Measurements from ENCODE around the gene HADH. TPM values are rescaled to one million over a fixed set of nuclear protein-coding genes. Genes with fewer than 3 reads are reported as not detected.

Gene HADH
- total RNA-seq, 1 experiment from 2014 or later = 41.6 TPM

GRCh38 chr4:108042927-108043326 is 53.2 kb downstream of the HADH start:
- no peaks in the 10 kb centered on the region for H3K36me3 ChIP-seq (ENCODE audit: insufficient read depth, low read length)
- no peaks in the 10 kb centered on the region for H3K27me3 ChIP-seq (ENCODE audit: low read length)
- no peaks in the 10 kb centered on the region for H3K9me2 ChIP-seq (replicated peaks; ENCODE audit: insufficient read depth, low read length)
- no peaks in the 10 kb centered on the region for H3K4me1 ChIP-seq (ENCODE audit: low read length)
- H3K79me2 ChIP-seq (ENCODE audit: low read length) = no peaks in the 10 kb centered on the region
- no peak overlapping the region for H3K4me3 ChIP-seq (ENCODE audit: low read length)
- DNase-seq = no peak
- no peaks in the 10 kb centered on the region for H3K9me3 ChIP-seq (ENCODE audit: low read length)
- no peak overlapping the region for H3K27ac ChIP-seq (ENCODE audit: low read length)
- H3K4me2 ChIP-seq (ENCODE audit: low read depth, low read length, poor library complexity, severe bottlenecking) = no peak overlapping the region
- H3K9ac ChIP-seq (ENCODE audit: low read length) = no peak overlapping the region
- H4K20me1 ChIP-seq (ENCODE audit: insufficient read depth, low read depth, low read length) = no peaks in the 10 kb centered on the region
- H2AFZ ChIP-seq (ENCODE audit: low read length) = no peak overlapping the region

DNA sequence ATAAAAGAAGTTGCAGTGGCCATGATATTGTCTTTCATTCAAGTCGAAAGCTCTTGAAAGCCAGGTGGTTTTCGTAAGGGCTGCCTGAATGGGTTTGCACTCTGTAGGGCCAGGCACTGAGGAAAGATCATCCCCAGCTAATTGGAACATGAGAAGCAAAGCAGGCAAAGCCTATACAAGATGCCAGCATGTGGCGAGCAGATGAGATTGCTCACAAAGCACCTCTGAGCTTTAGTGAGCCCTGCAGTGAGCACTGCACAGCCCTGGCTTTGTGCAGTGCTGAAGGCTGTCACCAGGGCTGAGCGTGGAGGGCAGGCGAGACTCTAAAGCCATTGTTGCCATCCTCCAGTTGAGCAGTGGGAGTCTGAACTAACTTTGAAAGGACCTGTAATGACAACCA is 53.8 kb downstream of the HADH start:
- DNase-seq = no peak
- H4K20me1 ChIP-seq (ENCODE audit: insufficient read depth, low read depth, low read length) = no peaks in the 10 kb centered on the region
- no peak overlapping the region for H3K27ac ChIP-seq (ENCODE audit: low read length)
- no peaks in the 10 kb centered on the region for H3K36me3 ChIP-seq (ENCODE audit: insufficient read depth, low read length)
- H3K4me3 ChIP-seq (ENCODE audit: low read length) = no peak overlapping the region
- no peaks in the 10 kb centered on the region for H3K27me3 ChIP-seq (ENCODE audit: low read length)
- H3K4me2 ChIP-seq (ENCODE audit: low read depth, low read length, poor library complexity, severe bottlenecking) = no peak overlapping the region
- no peak overlapping the region for H3K9ac ChIP-seq (ENCODE audit: low read length)
- no peaks in the 10 kb centered on the region for H3K9me3 ChIP-seq (ENCODE audit: low read length)
- H2AFZ ChIP-seq (ENCODE audit: low read length) = no peak overlapping the region
- H3K9me2 ChIP-seq (replicated peaks; ENCODE audit: insufficient read depth, low read length) = no peaks in the 10 kb centered on the region
- H3K79me2 ChIP-seq (ENCODE audit: low read length) = no peaks in the 10 kb centered on the region
- no peaks in the 10 kb centered on the region for H3K4me1 ChIP-seq (ENCODE audit: low read length)

DNA sequence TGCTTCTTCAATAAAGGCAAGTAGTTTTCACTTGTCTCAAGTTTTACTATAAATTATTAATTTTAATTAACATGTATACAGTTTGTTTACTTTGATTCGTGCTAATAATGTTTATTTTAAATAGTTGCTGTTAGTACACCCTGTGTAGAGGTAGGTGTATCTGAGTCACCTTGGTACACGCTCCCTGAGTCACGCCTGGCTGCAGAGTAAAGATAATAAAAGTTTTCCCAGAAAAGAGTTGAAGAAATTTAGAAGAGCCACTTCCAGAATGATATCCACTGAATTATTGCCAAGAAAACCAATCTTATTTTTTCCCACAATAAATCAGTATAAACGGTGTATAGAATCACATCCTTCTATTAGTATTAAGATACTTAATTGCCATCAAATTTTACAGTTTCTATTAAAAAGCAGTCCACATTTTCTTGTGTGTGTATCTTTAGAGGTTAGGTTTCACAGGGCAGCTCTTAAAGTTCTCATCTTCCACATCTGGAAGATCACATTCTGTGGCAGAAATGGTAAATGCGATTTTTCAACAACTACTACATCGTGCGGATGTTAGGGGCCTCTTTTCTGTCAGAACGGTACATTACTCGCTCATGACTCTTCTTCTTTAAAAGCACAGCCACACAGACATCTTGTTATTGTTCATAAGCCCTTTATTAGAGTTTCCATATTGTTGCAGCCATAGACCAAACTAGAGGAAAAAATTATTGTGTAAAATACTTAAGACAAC is 55.4 kb downstream of the HADH start:
- no peaks in the 10 kb centered on the region for H3K9me3 ChIP-seq (ENCODE audit: low read length)
- H3K27ac ChIP-seq (ENCODE audit: low read length) = no peak overlapping the region
- no peaks in the 10 kb centered on the region for H4K20me1 ChIP-seq (ENCODE audit: insufficient read depth, low read depth, low read length)
- no peaks in the 10 kb centered on the region for H3K27me3 ChIP-seq (ENCODE audit: low read length)
- no peaks in the 10 kb centered on the region for H3K79me2 ChIP-seq (ENCODE audit: low read length)
- no peaks in the 10 kb centered on the region for H3K4me1 ChIP-seq (ENCODE audit: low read length)
- H2AFZ ChIP-seq (ENCODE audit: low read length) = no peak overlapping the region
- H3K36me3 ChIP-seq (ENCODE audit: insufficient read depth, low read length) = no peaks in the 10 kb centered on the region
- no peaks in the 10 kb centered on the region for H3K9me2 ChIP-seq (replicated peaks; ENCODE audit: insufficient read depth, low read length)
- no peak overlapping the region for H3K4me3 ChIP-seq (ENCODE audit: low read length)
- DNase-seq = no peak
- no peak overlapping the region for H3K4me2 ChIP-seq (ENCODE audit: low read depth, low read length, poor library complexity, severe bottlenecking)
- H3K9ac ChIP-seq (ENCODE audit: low read length) = no peak overlapping the region

- Histone ChIP-seq H3K9ac (ENCODE audit: low read length) (no peak overlapping the region), H4K20me1 (ENCODE audit: insufficient read depth, low read depth, low read length) (no peaks in the 10 kb centered on the region), H3K9me2 (replicated peaks; ENCODE audit: insufficient read depth, low read length) (no peaks in the 10 kb centered on the region), H3K9me3 (ENCODE audit: low read length) (no peaks in the 10 kb centered on the region), H3K36me3 (ENCODE audit: insufficient read depth, low read length) (no peaks in the 10 kb centered on the region), H3K27ac (ENCODE audit: low read length) (no peak overlapping the region), H2AFZ (ENCODE audit: low read length) (no peak overlapping the region), H3K79me2 (ENCODE audit: low read length) (no peaks in the 10 kb centered on the region), H3K4me2 (ENCODE audit: low read depth, low read length, poor library complexity, severe bottlenecking) (no peak overlapping the region), H3K4me1 (ENCODE audit: low read length) (no peaks in the 10 kb centered on the region), H3K4me3 (ENCODE audit: low read length) (no peak overlapping the region), H3K27me3 (ENCODE audit: low read length) (no peaks in the 10 kb centered on the region)
- no peak for DNase-seq
Observed at GRCh38 chr4:108045687-108046024, 56.0 kb downstream of the HADH start.

- Histone ChIP-seq H3K36me3 (ENCODE audit: insufficient read depth, low read length) (no peaks in the 10 kb centered on the region), H3K4me1 (ENCODE audit: low read length) (no peaks in the 10 kb centered on the region), H3K27me3 (ENCODE audit: low read length) (no peaks in the 10 kb centered on the region), H3K9me3 (ENCODE audit: low read length) (no peaks in the 10 kb centered on the region), H3K4me3 (ENCODE audit: low read length) (no peak overlapping the region), H3K9me2 (replicated peaks; ENCODE audit: insufficient read depth, low read length) (no peaks in the 10 kb centered on the region), H4K20me1 (ENCODE audit: insufficient read depth, low read depth, low read length) (no peaks in the 10 kb centered on the region), H3K4me2 (ENCODE audit: low read depth, low read length, poor library complexity, severe bottlenecking) (no peak overlapping the region), H3K9ac (ENCODE audit: low read length) (no peak overlapping the region), H3K79me2 (ENCODE audit: low read length) (no peaks in the 10 kb centered on the region), H3K27ac (ENCODE audit: low read length) (no peak overlapping the region), H2AFZ (ENCODE audit: low read length) (no peak overlapping the region)
- no peak for DNase-seq
Observed at GRCh38 chr4:108047199-108047598, 57.5 kb downstream of the HADH start.

DNA sequence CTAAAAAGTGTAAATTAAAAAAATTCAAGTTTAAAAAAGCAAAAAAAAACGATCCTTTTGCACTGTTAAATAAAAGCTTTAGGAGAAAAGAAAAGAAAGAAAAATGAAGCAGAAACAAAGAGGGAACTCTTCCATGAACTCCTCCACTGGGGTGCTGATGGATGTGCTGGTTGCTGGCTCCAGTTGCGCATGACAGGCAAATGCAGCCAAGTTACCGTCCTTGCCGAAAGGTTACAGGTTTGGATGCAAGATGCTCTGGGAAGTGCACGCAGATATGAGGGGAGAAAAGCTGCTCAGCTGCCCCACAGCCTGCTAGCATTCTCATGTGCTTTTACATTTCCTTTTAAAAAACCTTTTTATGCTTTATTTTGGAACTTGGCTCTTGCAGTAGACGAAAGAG is 58.5 kb downstream of the HADH start:
- DNase-seq = no peak
- Histone ChIP-seq H3K4me2 (ENCODE audit: low read depth, low read length, poor library complexity, severe bottlenecking) (no peak overlapping the region), H3K9ac (ENCODE audit: low read length) (no peak overlapping the region), H3K4me3 (ENCODE audit: low read length) (no peak overlapping the region), H3K4me1 (ENCODE audit: low read length) (no peaks in the 10 kb centered on the region), H3K9me3 (ENCODE audit: low read length) (no peaks in the 10 kb centered on the region), H3K27me3 (ENCODE audit: low read length) (no peaks in the 10 kb centered on the region), H2AFZ (ENCODE audit: low read length) (no peak overlapping the region), H3K79me2 (ENCODE audit: low read length) (no peaks in the 10 kb centered on the region), H3K36me3 (ENCODE audit: insufficient read depth, low read length) (no peaks in the 10 kb centered on the region), H4K20me1 (ENCODE audit: insufficient read depth, low read depth, low read length) (no peaks in the 10 kb centered on the region), H3K27ac (ENCODE audit: low read length) (no peak overlapping the region), H3K9me2 (replicated peaks; ENCODE audit: insufficient read depth, low read length) (no peaks in the 10 kb centered on the region)

- no peaks in the 10 kb centered on the region for H3K4me1 ChIP-seq (ENCODE audit: low read length)
- no peak for DNase-seq
- no peak overlapping the region for H3K9ac ChIP-seq (ENCODE audit: low read length)
- H3K27ac ChIP-seq (ENCODE audit: low read length) = no peak overlapping the region
- H3K9me3 ChIP-seq (ENCODE audit: low read length) = no peaks in the 10 kb centered on the region
- H3K4me2 ChIP-seq (ENCODE audit: low read depth, low read length, poor library complexity, severe bottlenecking) = no peak overlapping the region
- H3K27me3 ChIP-seq (ENCODE audit: low read length) = no peaks in the 10 kb centered on the region
- no peak overlapping the region for H2AFZ ChIP-seq (ENCODE audit: low read length)
- no peaks in the 10 kb centered on the region for H3K79me2 ChIP-seq (ENCODE audit: low read length)
- H4K20me1 ChIP-seq (ENCODE audit: insufficient read depth, low read depth, low read length) = no peaks in the 10 kb centered on the region
- H3K9me2 ChIP-seq (replicated peaks; ENCODE audit: insufficient read depth, low read length) = no peaks in the 10 kb centered on the region
- no peaks in the 10 kb centered on the region for H3K36me3 ChIP-seq (ENCODE audit: insufficient read depth, low read length)
- H3K4me3 ChIP-seq (ENCODE audit: low read length) = no peak overlapping the region
Observed at GRCh38 chr4:108048997-108049396, 59.3 kb downstream of the HADH start.

- Histone ChIP-seq H3K9me2 (replicated peaks; ENCODE audit: insufficient read depth, low read length) (no peaks in the 10 kb centered on the region), H3K9me3 (ENCODE audit: low read length) (no peaks in the 10 kb centered on the region), H3K4me3 (ENCODE audit: low read length) (0 out of 2 replicates have a peak overlapping the region, but pooled peaks have one; percentile 2), H3K27ac (ENCODE audit: low read length) (no peak overlapping the region), H3K79me2 (ENCODE audit: low read length) (no peaks in the 10 kb centered on the region), H3K27me3 (ENCODE audit: low read length) (no peaks in the 10 kb centered on the region), H4K20me1 (ENCODE audit: insufficient read depth, low read depth, low read length) (no peaks in the 10 kb centered on the region), H3K4me1 (ENCODE audit: low read length) (no peaks in the 10 kb centered on the region), H3K4me2 (ENCODE audit: low read depth, low read length, poor library complexity, severe bottlenecking) (no peak overlapping the region), H3K36me3 (ENCODE audit: insufficient read depth, low read length) (no peaks in the 10 kb centered on the region), H3K9ac (ENCODE audit: low read length) (no peak overlapping the region), H2AFZ (ENCODE audit: low read length) (no peak overlapping the region)
- no peak for DNase-seq
Observed at GRCh38 chr4:108049406-108049805, 59.7 kb downstream of the HADH start.
